Measurements from ENCODE around the gene GNA14. TPM values are rescaled to one million over a fixed set of nuclear protein-coding genes. Genes with fewer than 3 reads are reported as not detected.
A peak's percentile ranks its signal among the peaks of the same experiment; 100 is the strongest.

GNA14 gene
- total RNA-seq, 1 experiment from 2014 or later: not detected

DNA sequence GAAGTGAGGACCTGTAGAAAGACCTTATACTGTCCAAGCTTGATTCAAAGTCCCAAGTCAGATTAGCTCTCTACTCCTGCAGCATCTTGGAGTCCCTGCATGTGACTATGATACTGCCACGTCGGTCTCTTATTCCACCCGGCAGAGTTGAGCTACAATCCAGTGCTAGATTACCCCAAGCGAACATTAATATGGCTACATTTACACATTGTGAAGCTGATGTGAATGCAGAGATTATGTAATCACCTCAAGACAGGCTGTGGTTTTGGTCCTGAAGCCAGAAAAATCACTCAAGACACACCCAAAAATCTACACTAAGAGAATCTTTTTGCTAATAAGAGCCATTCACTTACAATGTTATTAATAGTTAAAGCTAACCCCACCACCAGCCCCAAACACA lies 116.7 kb downstream of the GNA14 start:
- CTCF ChIA-PET: interaction anchor here (0.6 to 1.2 kb wide), 6 partner anchors 13 to 549 kb away, joined by 3 to 5 read pairs (median 4); no protein-coding TSS in a partner anchor

GRCh38 chr9:77523891-77524290 lies 124.2 kb downstream of the GNA14 start:
- TF ChIP-seq, protein P1, sequence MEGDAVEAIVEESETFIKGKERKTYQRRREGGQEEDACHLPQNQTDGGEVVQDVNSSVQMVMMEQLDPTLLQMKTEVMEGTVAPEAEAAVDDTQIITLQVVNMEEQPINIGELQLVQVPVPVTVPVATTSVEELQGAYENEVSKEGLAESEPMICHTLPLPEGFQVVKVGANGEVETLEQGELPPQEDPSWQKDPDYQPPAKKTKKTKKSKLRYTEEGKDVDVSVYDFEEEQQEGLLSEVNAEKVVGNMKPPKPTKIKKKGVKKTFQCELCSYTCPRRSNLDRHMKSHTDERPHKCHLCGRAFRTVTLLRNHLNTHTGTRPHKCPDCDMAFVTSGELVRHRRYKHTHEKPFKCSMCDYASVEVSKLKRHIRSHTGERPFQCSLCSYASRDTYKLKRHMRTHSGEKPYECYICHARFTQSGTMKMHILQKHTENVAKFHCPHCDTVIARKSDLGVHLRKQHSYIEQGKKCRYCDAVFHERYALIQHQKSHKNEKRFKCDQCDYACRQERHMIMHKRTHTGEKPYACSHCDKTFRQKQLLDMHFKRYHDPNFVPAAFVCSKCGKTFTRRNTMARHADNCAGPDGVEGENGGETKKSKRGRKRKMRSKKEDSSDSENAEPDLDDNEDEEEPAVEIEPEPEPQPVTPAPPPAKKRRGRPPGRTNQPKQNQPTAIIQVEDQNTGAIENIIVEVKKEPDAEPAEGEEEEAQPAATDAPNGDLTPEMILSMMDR (IDR thresholded peaks at IDR 0.05; ENCODE audit: unreplicated experiment): no peak

More for the DNA sequence above, 116.7 kb downstream of the GNA14 start:
- POLR2A ChIA-PET: no interaction called here
- H3K27ac Mint-ChIP-seq (ENCODE audit: low read depth, unreplicated experiment): no peak overlapping the region
- H3K27me3 Mint-ChIP-seq (ENCODE audit: insufficient read depth, unreplicated experiment): peaks cover 22% of the 10 kb centered on the region
- peak; percentile 18 for DNase-seq (ENCODE audit: unreplicated experiment)
- no TSS peak for BruUV-seq (replicated peaks)
- H3K36me3 Mint-ChIP-seq (ENCODE audit: insufficient read depth, unreplicated experiment): no peaks in the 10 kb centered on the region
- no peaks in the 10 kb centered on the region for H3K4me1 Mint-ChIP-seq (ENCODE audit: insufficient read depth, unreplicated experiment)
- no peak overlapping the region for H3K4me3 Mint-ChIP-seq (ENCODE audit: unreplicated experiment)
- intact Hi-C loops (cut with micrococcal nuclease): no loop called here
- TF ChIP-seq, protein P1 (IDR thresholded peaks at IDR 0.05; ENCODE audit: unreplicated experiment): no peak
- no peaks in the 10 kb centered on the region for H3K9me3 Mint-ChIP-seq (ENCODE audit: unreplicated experiment)

DNA sequence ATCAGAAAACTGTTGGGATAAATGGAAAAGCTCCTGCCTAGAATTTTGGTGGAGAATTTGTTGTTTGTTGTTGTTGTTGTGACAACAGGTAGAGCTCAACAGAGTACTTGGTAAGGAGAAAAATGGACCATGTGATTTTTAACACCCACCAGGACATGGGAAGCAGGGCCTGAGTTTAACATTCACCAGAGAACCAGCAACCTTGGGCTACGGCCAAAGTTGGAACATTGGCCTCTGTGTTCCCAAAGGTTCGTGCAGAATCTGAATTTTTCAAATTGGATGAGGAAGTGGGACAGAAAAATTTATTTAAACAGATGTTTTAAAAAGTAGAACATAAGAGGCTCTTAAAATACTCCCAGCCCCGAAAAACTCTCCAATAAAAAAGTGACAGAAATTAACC lies 127.0 kb downstream of the GNA14 start:
- no peaks in the 10 kb centered on the region for H3K9me3 Mint-ChIP-seq (ENCODE audit: unreplicated experiment)
- ChIA-PET CTCF (interaction anchor here (0.6 to 0.7 kb wide), 2 partner anchors 198 to 833 kb away, joined by 3 to 5 read pairs; no protein-coding TSS in a partner anchor), POLR2A (no interaction called here)
- H3K27me3 Mint-ChIP-seq (ENCODE audit: insufficient read depth, unreplicated experiment): no peaks in the 10 kb centered on the region
- no peak for DNase-seq (ENCODE audit: unreplicated experiment)
- TF ChIP-seq, protein P1 (IDR thresholded peaks at IDR 0.05; ENCODE audit: unreplicated experiment): no peak
- H3K36me3 Mint-ChIP-seq (ENCODE audit: insufficient read depth, unreplicated experiment): no peaks in the 10 kb centered on the region
- H3K27ac Mint-ChIP-seq (ENCODE audit: low read depth, unreplicated experiment): no peak overlapping the region
- BruUV-seq (replicated peaks): no TSS peak
- intact Hi-C loops (cut with micrococcal nuclease): no loop called here
- no peak overlapping the region for H3K4me3 Mint-ChIP-seq (ENCODE audit: unreplicated experiment)
- no peaks in the 10 kb centered on the region for H3K4me1 Mint-ChIP-seq (ENCODE audit: insufficient read depth, unreplicated experiment)

More at GRCh38 chr9:77523891-77524290, 124.2 kb downstream of the GNA14 start:
- ChIA-PET CTCF (no interaction called here), POLR2A (no interaction called here)
- BruUV-seq (replicated peaks): no TSS peak
- no peaks in the 10 kb centered on the region for H3K36me3 Mint-ChIP-seq (ENCODE audit: insufficient read depth, unreplicated experiment)
- H3K9me3 Mint-ChIP-seq (ENCODE audit: unreplicated experiment): no peaks in the 10 kb centered on the region
- peaks cover 4% of the 10 kb centered on the region for H3K27me3 Mint-ChIP-seq (ENCODE audit: insufficient read depth, unreplicated experiment)
- intact Hi-C loops (cut with micrococcal nuclease): no loop called here
- H3K4me3 Mint-ChIP-seq (ENCODE audit: unreplicated experiment): no peak overlapping the region
- H3K27ac Mint-ChIP-seq (ENCODE audit: low read depth, unreplicated experiment): no peak overlapping the region
- DNase-seq (ENCODE audit: unreplicated experiment): no peak
- H3K4me1 Mint-ChIP-seq (ENCODE audit: insufficient read depth, unreplicated experiment): no peaks in the 10 kb centered on the region

DNA sequence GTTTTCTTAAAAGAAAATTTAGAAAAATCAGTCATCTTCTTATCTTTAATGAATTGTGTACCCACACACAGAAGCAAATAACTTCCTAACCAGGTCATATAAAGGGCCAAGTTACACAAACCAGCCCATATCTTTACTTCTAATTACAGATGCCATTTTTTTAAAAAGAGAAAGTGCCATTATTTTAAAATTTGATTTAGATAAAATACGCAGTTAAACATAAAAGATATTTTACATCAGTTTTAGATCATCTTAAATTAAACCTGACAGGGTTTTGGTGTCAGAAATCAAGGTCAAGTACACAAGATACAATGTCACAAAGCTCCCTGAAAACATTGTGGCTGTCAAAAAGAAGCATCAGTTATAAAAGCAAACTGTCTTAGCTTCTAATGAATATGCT lies 129.4 kb downstream of the GNA14 start:
- TF ChIP-seq, protein P1 (IDR thresholded peaks at IDR 0.05; ENCODE audit: unreplicated experiment): no peak
- Mint-ChIP-seq H3K4me3 (ENCODE audit: unreplicated experiment) (no peak overlapping the region), H3K4me1 (ENCODE audit: insufficient read depth, unreplicated experiment) (no peaks in the 10 kb centered on the region), H3K36me3 (ENCODE audit: insufficient read depth, unreplicated experiment) (no peaks in the 10 kb centered on the region), H3K27me3 (ENCODE audit: insufficient read depth, unreplicated experiment) (no peaks in the 10 kb centered on the region), H3K9me3 (ENCODE audit: unreplicated experiment) (no peaks in the 10 kb centered on the region), H3K27ac (ENCODE audit: low read depth, unreplicated experiment) (no peak overlapping the region)
- BruUV-seq (replicated peaks): no TSS peak
- ChIA-PET CTCF (interaction anchor here (0.6 kb wide), 1 partner anchor 845 kb away, joined by 3 read pairs; no protein-coding TSS in a partner anchor), POLR2A (no interaction called here)
- intact Hi-C loops (cut with micrococcal nuclease): no loop called here
- DNase-seq (ENCODE audit: unreplicated experiment): no peak

Data from MCF 10A (cell line).